ENCODE measurements around the gene MKX. TPM values are rescaled to one million over a fixed set of nuclear protein-coding genes. Genes with fewer than 3 reads are reported as not detected.
A peak's percentile ranks its signal among the peaks of the same experiment; 100 is the strongest.

Gene MKX
- total RNA-seq, 3 donors from 2014 or later = 1.4 to 2.3 (median 1.8) TPM

GRCh38 chr10:27741173-27742091, 4.2 kb downstream of the MKX start:
- DNase-seq (ENCODE audit: low spot score in 2 of 2) = no peak
- Histone ChIP-seq H3K4me1 (peaks cover 17 to 23% of the 10 kb centered on the region in 2 donors), H3K27ac (no peak overlapping the region), H3K36me3 (no peaks in the 10 kb centered on the region), H3K4me3 (peak overlapping the region in 2 of 3 donors; percentile 59 to 85), H3K9me3 (no peaks in the 10 kb centered on the region), H3K27me3 (peaks cover 0 to 57% of the 10 kb centered on the region in 2 donors)
- no peak for TF ChIP-seq CTCF (IDR thresholded peaks at IDR 0.05)
- TF ChIP-seq POLR2A (IDR thresholded peaks at IDR 0.05) = no peak
- TF ChIP-seq POLR2AphosphoS5 (IDR thresholded peaks at IDR 0.05) = no peak
- intact Hi-C loops (cut with DNase I; ENCODE audit: low total_unique reads) = no loop called here

- Histone ChIP-seq H3K4me3 (no peak overlapping the region), H3K27me3 (peaks cover 0 to 9% of the 10 kb centered on the region in 2 donors), H3K36me3 (no peaks in the 10 kb centered on the region), H3K4me1 (no peaks in the 10 kb centered on the region), H3K9me3 (no peaks in the 10 kb centered on the region), H3K27ac (no peak overlapping the region)
- TF ChIP-seq POLR2AphosphoS5 (IDR thresholded peaks at IDR 0.05) (no peak), CTCF (IDR thresholded peaks at IDR 0.05) (no peak), POLR2A (IDR thresholded peaks at IDR 0.05) (no peak)
- no peak for DNase-seq (ENCODE audit: low spot score in 2 of 2)
- intact Hi-C loops (cut with DNase I; ENCODE audit: low total_unique reads) = no loop called here
These were observed 9.2 kb downstream of the MKX start for GRCh38 chr10:27736396-27736795.

- DNase-seq (ENCODE audit: low spot score in 2 of 2) = no peak
- Histone ChIP-seq H3K27ac (no peak overlapping the region), H3K4me1 (no peaks in the 10 kb centered on the region), H3K4me3 (no peak overlapping the region), H3K27me3 (no peaks in the 10 kb centered on the region), H3K9me3 (no peaks in the 10 kb centered on the region), H3K36me3 (no peaks in the 10 kb centered on the region)
- TF ChIP-seq POLR2A (IDR thresholded peaks at IDR 0.05) (no peak), CTCF (IDR thresholded peaks at IDR 0.05) (no peak), POLR2AphosphoS5 (IDR thresholded peaks at IDR 0.05) (no peak)
- intact Hi-C loops (cut with DNase I; ENCODE audit: low total_unique reads) = no loop called here
These were observed 15.6 kb downstream of the MKX start for GRCh38 chr10:27730041-27730440.

GRCh38 chr10:27728338-27728737, 17.3 kb downstream of the MKX start:
- no peak for DNase-seq (ENCODE audit: low spot score in 2 of 2)
- Histone ChIP-seq H3K27ac (no peak overlapping the region), H3K9me3 (no peaks in the 10 kb centered on the region), H3K36me3 (no peaks in the 10 kb centered on the region), H3K4me1 (no peaks in the 10 kb centered on the region), H3K27me3 (no peaks in the 10 kb centered on the region), H3K4me3 (no peak overlapping the region)
- intact Hi-C loops (cut with DNase I; ENCODE audit: low total_unique reads) = no loop called here
- no peak for TF ChIP-seq POLR2A (IDR thresholded peaks at IDR 0.05)

- intact Hi-C loops (cut with DNase I; ENCODE audit: low total_unique reads) = no loop called here
- Histone ChIP-seq H3K4me1 (no peaks in the 10 kb centered on the region), H3K4me3 (no peak overlapping the region), H3K27me3 (no peaks in the 10 kb centered on the region), H3K36me3 (no peaks in the 10 kb centered on the region), H3K9me3 (no peaks in the 10 kb centered on the region), H3K27ac (no peak overlapping the region)
- no peak for DNase-seq (ENCODE audit: low spot score in 2 of 2)
- TF ChIP-seq POLR2A (IDR thresholded peaks at IDR 0.05) = no peak
- TF ChIP-seq POLR2AphosphoS5 (IDR thresholded peaks at IDR 0.05) = no peak
- TF ChIP-seq CTCF (IDR thresholded peaks at IDR 0.05) = no peak
These were observed 21.3 kb downstream of the MKX start for GRCh38 chr10:27724287-27724686.

Data from breast epithelium (tissue), 4 donors.